ENCODE measurements around the gene PPP2R5C.

- TF ChIP-seq BCL11A (tag by site-specific recombination; IDR thresholded peaks at IDR 0.05; ENCODE audit: low read depth) (no peak), ZNF513 (tag by site-specific recombination; IDR thresholded peaks at IDR 0.05) (no peak), CTCF (tag by site-specific recombination; IDR thresholded peaks at IDR 0.05) (no peak)
Measured at GRCh38 chr14:101817501-101818001, 56.0 kb downstream of the PPP2R5C start.

All from HEK293 (cell line).